ENCODE data around the gene CGA.
"Not testable (repeated sequence)": the region's sequence is repeated elsewhere in the genome, so short reads cannot be mapped to it uniquely, and the experiment has no call there.

Gene CGA

GRCh38 chr6:87095087-87095509 lies at the start of gene CGA:
Gene CGA, minus strand, starts transcription at chr6:87095106. Its CDS starts 6,906 bp downstream, at chr6:87088200.
- DNase-seq (ENCODE audit: low read depth) = no peak
- no peaks in the 10 kb centered on the region for H3K4me1 ChIP-seq (ENCODE audit: control insufficient read depth, insufficient read depth, low read length)
- no peaks in the 10 kb centered on the region for H3K9me3 ChIP-seq (ENCODE audit: control insufficient read depth, low read length)
- no peak within 1 kb of the TSS for H3K9ac ChIP-seq (ENCODE audit: low read length)
- no peak within 1 kb of the TSS for H3K4me3 ChIP-seq (ENCODE audit: low read length)
- H3K27me3 ChIP-seq (replicated peaks; ENCODE audit: control insufficient read depth, insufficient read depth, low read length) = peaks cover 5% of the 10 kb centered on the region
- no peaks in the 10 kb centered on the region for H3K36me3 ChIP-seq (ENCODE audit: control insufficient read depth, insufficient read depth, low read length, severe bottlenecking)

- H3K27me3 ChIP-seq (replicated peaks; ENCODE audit: control insufficient read depth, insufficient read depth, low read length); H3K4me1 ChIP-seq (ENCODE audit: control insufficient read depth, insufficient read depth, low read length); DNase-seq (ENCODE audit: low read depth); H3K4me3 ChIP-seq (ENCODE audit: low read length); H3K9ac ChIP-seq (ENCODE audit: low read length); H3K36me3 ChIP-seq (ENCODE audit: control insufficient read depth, insufficient read depth, low read length, severe bottlenecking); H3K9me3 ChIP-seq (ENCODE audit: control insufficient read depth, low read length): not testable (repeated sequence)
Measured at GRCh38 chr6:87139927-87140326, 45.0 kb upstream of the CGA start.

DNA sequence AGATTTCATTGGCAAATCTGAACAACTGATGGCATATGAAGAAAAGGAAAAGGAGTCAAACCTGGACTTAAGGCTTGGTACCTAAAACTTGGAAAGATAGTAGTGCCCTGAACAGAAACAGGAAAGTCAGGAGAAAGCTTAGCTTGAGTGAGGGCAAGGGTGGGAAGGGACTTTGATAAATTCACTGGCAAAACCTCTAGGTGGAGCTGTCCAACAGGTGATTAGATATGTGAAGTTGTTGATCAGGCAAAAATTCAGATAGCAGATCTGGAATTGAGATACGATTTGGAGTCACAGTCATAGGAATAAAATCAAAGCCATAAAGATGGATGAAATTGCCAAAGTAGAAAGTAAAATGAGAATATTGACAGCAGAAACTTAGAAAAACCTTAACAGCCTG lies 44.3 kb upstream of the CGA start:
- H3K4me3 ChIP-seq (ENCODE audit: low read length) = no peak overlapping the region
- H3K36me3 ChIP-seq (ENCODE audit: control insufficient read depth, insufficient read depth, low read length, severe bottlenecking) = no peaks in the 10 kb centered on the region
- no peaks in the 10 kb centered on the region for H3K27me3 ChIP-seq (replicated peaks; ENCODE audit: control insufficient read depth, insufficient read depth, low read length)
- H3K9ac ChIP-seq (ENCODE audit: low read length) = no peak overlapping the region
- H3K9me3 ChIP-seq (ENCODE audit: control insufficient read depth, low read length) = no peaks in the 10 kb centered on the region
- peak; percentile 79 for DNase-seq (ENCODE audit: low read depth)
- H3K4me1 ChIP-seq (ENCODE audit: control insufficient read depth, insufficient read depth, low read length) = no peaks in the 10 kb centered on the region

- no peak for DNase-seq (ENCODE audit: low read depth)
- H3K4me3 ChIP-seq (ENCODE audit: low read length) = no peak overlapping the region
- H3K9me3 ChIP-seq (ENCODE audit: control insufficient read depth, low read length) = no peaks in the 10 kb centered on the region
- no peak overlapping the region for H3K9ac ChIP-seq (ENCODE audit: low read length)
- no peaks in the 10 kb centered on the region for H3K27me3 ChIP-seq (replicated peaks; ENCODE audit: control insufficient read depth, insufficient read depth, low read length)
- H3K4me1 ChIP-seq (ENCODE audit: control insufficient read depth, insufficient read depth, low read length) = no peaks in the 10 kb centered on the region
- H3K36me3 ChIP-seq (ENCODE audit: control insufficient read depth, insufficient read depth, low read length, severe bottlenecking) = no peaks in the 10 kb centered on the region
Measured at GRCh38 chr6:87136963-87137362, 42.1 kb upstream of the CGA start.

- Histone ChIP-seq H3K4me3 (ENCODE audit: low read length) (no peak overlapping the region), H3K27me3 (replicated peaks; ENCODE audit: control insufficient read depth, insufficient read depth, low read length) (no peaks in the 10 kb centered on the region), H3K4me1 (ENCODE audit: control insufficient read depth, insufficient read depth, low read length) (peaks cover 5% of the 10 kb centered on the region), H3K36me3 (ENCODE audit: control insufficient read depth, insufficient read depth, low read length, severe bottlenecking) (no peaks in the 10 kb centered on the region), H3K9me3 (ENCODE audit: control insufficient read depth, low read length) (peaks cover 6% of the 10 kb centered on the region), H3K9ac (ENCODE audit: low read length) (no peak overlapping the region)
- no peak for DNase-seq (ENCODE audit: low read depth)
Measured at GRCh38 chr6:87127737-87128136, 32.8 kb upstream of the CGA start.

DNA sequence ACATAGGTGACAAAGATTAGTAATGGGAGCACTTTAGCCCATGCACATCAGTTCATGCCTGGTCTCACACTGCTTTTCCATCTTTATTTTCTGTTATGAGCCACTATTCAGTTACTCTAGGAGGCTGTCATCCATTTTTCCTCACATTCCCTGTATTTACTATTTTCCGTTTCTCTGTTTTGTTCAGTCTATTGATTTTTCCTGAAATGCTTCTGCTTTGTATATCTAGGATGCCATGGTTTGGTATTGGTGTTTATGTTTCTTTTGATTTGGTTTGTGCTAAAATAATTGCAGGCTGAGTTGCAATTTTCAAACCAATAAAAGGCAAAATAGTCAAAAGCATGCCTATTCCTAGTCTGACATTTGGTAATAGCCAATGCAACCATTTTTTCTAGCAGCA lies 31.6 kb upstream of the CGA start:
- Histone ChIP-seq H3K4me1 (ENCODE audit: control insufficient read depth, insufficient read depth, low read length) (peaks cover 5% of the 10 kb centered on the region), H3K4me3 (ENCODE audit: low read length) (no peak overlapping the region), H3K9ac (ENCODE audit: low read length) (no peak overlapping the region), H3K27me3 (replicated peaks; ENCODE audit: control insufficient read depth, insufficient read depth, low read length) (peaks cover 3% of the 10 kb centered on the region), H3K36me3 (ENCODE audit: control insufficient read depth, insufficient read depth, low read length, severe bottlenecking) (no peaks in the 10 kb centered on the region), H3K9me3 (ENCODE audit: control insufficient read depth, low read length) (peaks cover 5% of the 10 kb centered on the region)
- DNase-seq (ENCODE audit: low read depth) = no peak

DNA sequence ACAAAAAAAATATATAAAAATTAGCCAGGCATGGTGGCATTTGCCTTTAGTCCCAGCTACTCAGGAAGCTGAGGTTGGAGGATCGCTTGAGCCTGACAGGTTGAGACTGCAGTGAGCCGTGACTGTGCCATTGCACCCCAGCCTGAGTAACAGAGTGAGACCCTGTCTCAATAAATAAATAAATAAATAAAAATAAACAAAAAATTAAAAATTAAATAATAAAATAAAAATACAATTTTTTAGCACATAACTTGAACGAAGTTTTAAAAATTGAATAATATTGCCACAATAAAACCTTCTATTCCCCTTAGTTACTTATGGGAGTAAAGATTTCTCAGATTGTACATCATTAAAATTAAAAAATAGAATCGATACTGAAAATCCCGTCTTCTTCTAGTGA lies 29.2 kb upstream of the CGA start:
- no peaks in the 10 kb centered on the region for H3K9me3 ChIP-seq (ENCODE audit: control insufficient read depth, low read length)
- H3K9ac ChIP-seq (ENCODE audit: low read length) = no peak overlapping the region
- no peak for DNase-seq (ENCODE audit: low read depth)
- H3K4me3 ChIP-seq (ENCODE audit: low read length) = no peak overlapping the region
- peaks cover 3% of the 10 kb centered on the region for H3K27me3 ChIP-seq (replicated peaks; ENCODE audit: control insufficient read depth, insufficient read depth, low read length)
- peaks cover 5% of the 10 kb centered on the region for H3K4me1 ChIP-seq (ENCODE audit: control insufficient read depth, insufficient read depth, low read length)
- no peaks in the 10 kb centered on the region for H3K36me3 ChIP-seq (ENCODE audit: control insufficient read depth, insufficient read depth, low read length, severe bottlenecking)

- DNase-seq (ENCODE audit: low read depth) = no peak
- Histone ChIP-seq H3K9ac (ENCODE audit: low read length) (no peak overlapping the region), H3K4me1 (ENCODE audit: control insufficient read depth, insufficient read depth, low read length) (peaks cover 5% of the 10 kb centered on the region), H3K4me3 (ENCODE audit: low read length) (no peak overlapping the region), H3K9me3 (ENCODE audit: control insufficient read depth, low read length) (no peaks in the 10 kb centered on the region), H3K36me3 (ENCODE audit: control insufficient read depth, insufficient read depth, low read length, severe bottlenecking) (no peaks in the 10 kb centered on the region), H3K27me3 (replicated peaks; ENCODE audit: control insufficient read depth, insufficient read depth, low read length) (peaks cover 3% of the 10 kb centered on the region)
Measured at GRCh38 chr6:87122477-87122876, 27.6 kb upstream of the CGA start.

GRCh38 chr6:87118054-87118453 lies 23.1 kb upstream of the CGA start:
- no peak overlapping the region for H3K9ac ChIP-seq (ENCODE audit: low read length)
- H3K4me1 ChIP-seq (ENCODE audit: control insufficient read depth, insufficient read depth, low read length) = no peaks in the 10 kb centered on the region
- no peak overlapping the region for H3K4me3 ChIP-seq (ENCODE audit: low read length)
- no peaks in the 10 kb centered on the region for H3K36me3 ChIP-seq (ENCODE audit: control insufficient read depth, insufficient read depth, low read length, severe bottlenecking)
- DNase-seq (ENCODE audit: low read depth) = no peak
- H3K27me3 ChIP-seq (replicated peaks; ENCODE audit: control insufficient read depth, insufficient read depth, low read length) = peaks cover 3% of the 10 kb centered on the region
- no peaks in the 10 kb centered on the region for H3K9me3 ChIP-seq (ENCODE audit: control insufficient read depth, low read length)

- Histone ChIP-seq H3K4me1 (ENCODE audit: control insufficient read depth, insufficient read depth, low read length) (no peaks in the 10 kb centered on the region), H3K9ac (ENCODE audit: low read length) (no peak overlapping the region), H3K36me3 (ENCODE audit: control insufficient read depth, insufficient read depth, low read length, severe bottlenecking) (no peaks in the 10 kb centered on the region), H3K9me3 (ENCODE audit: control insufficient read depth, low read length) (no peaks in the 10 kb centered on the region), H3K4me3 (ENCODE audit: low read length) (no peak overlapping the region), H3K27me3 (replicated peaks; ENCODE audit: control insufficient read depth, insufficient read depth, low read length) (no peaks in the 10 kb centered on the region)
- DNase-seq (ENCODE audit: low read depth) = no peak
Measured at GRCh38 chr6:87116922-87117321, 22.0 kb upstream of the CGA start.

DNA sequence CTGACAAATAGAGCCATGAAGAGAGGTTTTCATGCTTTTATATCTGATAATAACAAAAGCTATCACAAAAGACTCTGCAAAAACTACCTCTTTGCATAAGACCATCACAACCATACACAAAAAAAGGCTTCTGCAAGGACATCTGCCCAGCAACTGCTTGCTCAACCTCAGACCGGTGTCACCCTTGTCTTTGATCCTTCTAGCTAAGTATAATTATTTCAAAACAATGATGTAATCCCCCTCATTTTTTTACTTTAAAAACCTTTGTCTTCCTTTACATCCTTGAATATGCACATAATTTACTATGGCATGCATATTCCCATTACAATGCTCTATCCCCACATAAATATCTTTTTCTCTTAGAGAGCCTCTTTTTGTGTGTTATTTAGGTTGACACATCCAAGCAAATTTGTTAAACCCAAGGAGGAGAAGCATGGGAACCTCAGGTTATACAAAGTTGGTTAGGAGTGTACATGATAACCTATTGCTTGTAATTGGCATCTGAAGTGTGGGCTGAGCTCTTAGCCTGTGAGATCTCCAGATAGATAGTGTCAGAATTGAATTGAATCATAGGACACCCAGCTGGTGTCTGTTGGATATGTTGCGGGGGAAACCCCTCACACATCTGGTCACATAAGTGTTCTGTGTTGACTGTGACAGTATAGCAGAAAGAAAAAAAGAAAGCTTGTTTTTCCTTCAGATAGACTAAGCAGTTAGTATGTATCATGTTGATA lies 20.7 kb upstream of the CGA start:
- Histone ChIP-seq H3K4me3 (ENCODE audit: low read length) (no peak overlapping the region), H3K9ac (ENCODE audit: low read length) (no peak overlapping the region), H3K27me3 (replicated peaks; ENCODE audit: control insufficient read depth, insufficient read depth, low read length) (no peaks in the 10 kb centered on the region), H3K9me3 (ENCODE audit: control insufficient read depth, low read length) (no peaks in the 10 kb centered on the region), H3K36me3 (ENCODE audit: control insufficient read depth, insufficient read depth, low read length, severe bottlenecking) (no peaks in the 10 kb centered on the region), H3K4me1 (ENCODE audit: control insufficient read depth, insufficient read depth, low read length) (no peaks in the 10 kb centered on the region)
- no peak for DNase-seq (ENCODE audit: low read depth)

GRCh38 chr6:87110636-87111035 lies 15.7 kb upstream of the CGA start:
- Histone ChIP-seq H3K4me1 (ENCODE audit: control insufficient read depth, insufficient read depth, low read length) (no peaks in the 10 kb centered on the region), H3K4me3 (ENCODE audit: low read length) (no peak overlapping the region), H3K36me3 (ENCODE audit: control insufficient read depth, insufficient read depth, low read length, severe bottlenecking) (no peaks in the 10 kb centered on the region), H3K9ac (ENCODE audit: low read length) (no peak overlapping the region), H3K27me3 (replicated peaks; ENCODE audit: control insufficient read depth, insufficient read depth, low read length) (no peaks in the 10 kb centered on the region), H3K9me3 (ENCODE audit: control insufficient read depth, low read length) (no peaks in the 10 kb centered on the region)
- DNase-seq (ENCODE audit: low read depth) = no peak

All from adipocyte (in vitro differentiated cells).